Fibroblast of skin of scalp (primary cell): Measurements from ENCODE around the gene SP9.

Source experiments
- DNase-seq: peaks from one replicate; pipeline ENCODE4 v3.0.0-alpha.2; 2013

The SP9 gene

DNA sequence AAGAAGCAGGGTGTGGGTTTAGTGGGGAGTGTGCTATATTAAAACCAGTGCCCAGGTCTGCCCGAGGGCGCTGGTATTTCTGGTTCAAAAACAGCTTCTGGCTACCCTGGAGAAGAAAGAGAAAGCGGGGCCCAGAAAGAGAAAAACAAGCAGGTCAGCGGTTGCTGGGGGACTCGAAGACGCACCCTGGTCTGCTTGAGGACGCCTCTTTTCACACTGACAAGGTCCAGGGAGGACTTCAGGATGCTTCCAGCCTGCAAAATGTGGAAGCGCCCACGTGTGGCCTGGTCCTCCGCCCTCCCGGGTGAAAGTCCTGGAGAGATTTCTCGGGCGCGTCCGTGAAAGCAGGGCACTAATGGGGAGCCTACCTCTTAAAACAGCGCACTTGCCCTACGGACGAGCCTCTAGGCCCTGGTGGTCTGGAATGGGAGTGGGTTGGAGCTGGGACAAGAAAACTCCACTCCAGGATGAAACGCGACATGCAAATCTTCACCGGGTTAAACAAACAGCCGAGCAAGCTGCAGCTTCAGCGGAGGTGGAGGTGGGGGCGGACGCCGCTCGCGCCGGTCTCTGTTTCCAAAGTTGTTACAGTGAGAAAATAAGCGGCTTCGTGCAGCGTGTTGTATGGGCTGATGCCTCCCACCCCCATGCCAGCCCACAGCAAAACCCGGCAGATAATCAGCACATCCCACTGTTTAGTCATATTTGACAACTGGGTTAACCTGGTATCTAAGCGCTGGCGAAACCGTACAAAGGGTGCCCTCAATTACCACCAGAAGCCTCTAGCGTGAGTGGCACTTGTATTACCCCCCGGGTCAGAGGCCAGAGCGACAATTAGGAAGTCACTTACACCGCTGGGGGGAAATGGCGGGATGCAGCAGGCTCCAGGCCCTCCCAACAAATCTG lies 1.1 kb upstream of the SP9 start:
- DNase-seq, result no peak

DNA sequence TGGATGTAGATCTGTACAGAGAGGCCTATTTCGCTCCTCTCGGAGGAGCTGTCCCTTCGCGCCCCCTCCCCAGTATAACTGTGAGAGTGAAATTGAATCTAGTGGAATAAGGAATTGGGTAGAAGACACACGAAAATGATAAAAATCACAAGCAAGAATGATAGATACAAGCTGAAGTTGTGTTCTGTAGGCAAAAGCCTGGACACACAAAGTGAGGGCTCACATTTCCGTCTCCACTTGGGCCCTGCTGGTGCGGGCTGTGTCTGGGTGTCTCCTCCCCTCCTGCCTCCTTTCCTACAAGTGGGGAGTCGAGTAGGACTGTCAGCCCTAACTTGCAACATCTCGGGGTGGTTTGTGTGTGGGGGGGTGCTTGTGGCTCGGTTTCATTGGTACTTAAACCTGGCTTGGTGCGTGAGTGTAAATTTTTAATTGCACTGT lies 457 bp upstream of the SP9 start:
- no peak for DNase-seq

DNA sequence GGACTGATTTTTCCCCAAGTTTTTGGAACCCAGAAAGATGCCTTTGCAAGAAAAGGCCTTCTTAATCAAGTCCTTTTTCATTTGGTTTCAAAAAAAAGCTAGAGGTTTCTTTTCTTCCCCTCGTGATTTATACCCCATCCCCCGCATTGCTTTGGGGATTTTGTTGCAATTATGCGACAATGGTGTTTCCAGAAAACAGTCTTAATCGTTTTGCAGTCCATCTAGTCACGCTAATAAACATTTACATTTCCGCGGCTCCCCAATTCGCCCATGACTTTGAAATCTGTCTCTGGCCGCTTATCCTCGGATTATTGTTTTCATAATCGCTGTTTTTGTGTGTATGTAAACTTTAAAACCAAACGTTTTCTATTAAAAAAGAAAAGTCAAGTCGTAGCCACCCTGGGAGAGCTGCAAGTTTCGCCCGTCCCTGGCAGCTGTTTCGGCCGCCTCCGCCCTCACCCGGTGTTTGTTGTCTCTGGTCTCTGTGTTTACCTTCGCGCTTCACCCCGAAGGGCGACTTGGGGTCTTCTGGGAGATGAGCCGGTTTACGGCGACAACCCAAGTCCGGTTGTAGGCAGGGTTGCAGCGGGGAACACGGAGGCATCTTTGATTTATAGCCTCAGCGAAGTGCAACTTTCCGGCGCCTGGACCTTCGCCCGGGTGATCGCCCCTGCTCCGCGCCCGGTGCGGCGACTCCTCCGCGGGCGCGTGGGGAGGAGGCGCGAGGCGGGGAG lies 667 bp downstream of the SP9 start:
- no peak for DNase-seq

DNA sequence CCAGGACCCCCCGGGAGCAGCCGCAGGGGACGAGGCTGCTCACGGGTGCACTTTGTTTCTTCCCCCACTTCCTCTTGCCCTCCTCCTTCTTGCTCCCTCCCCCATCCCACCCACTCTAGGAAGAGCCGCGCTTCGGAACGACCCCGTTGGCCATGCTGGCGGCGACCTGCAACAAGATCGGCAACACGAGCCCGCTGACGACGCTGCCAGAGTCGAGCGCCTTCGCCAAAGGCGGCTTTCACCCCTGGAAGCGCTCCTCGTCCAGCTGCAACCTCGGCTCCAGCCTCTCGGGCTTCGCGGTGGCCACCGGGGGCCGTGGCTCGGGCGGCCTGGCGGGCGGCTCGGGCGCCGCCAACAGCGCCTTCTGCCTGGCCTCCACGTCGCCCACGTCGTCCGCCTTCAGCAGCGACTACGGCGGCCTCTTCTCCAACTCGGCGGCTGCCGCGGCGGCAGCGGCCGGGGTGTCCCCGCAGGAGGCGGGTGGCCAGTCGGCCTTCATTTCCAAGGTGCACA lies 1.3 kb downstream of the SP9 start:
- no peak for DNase-seq

DNA sequence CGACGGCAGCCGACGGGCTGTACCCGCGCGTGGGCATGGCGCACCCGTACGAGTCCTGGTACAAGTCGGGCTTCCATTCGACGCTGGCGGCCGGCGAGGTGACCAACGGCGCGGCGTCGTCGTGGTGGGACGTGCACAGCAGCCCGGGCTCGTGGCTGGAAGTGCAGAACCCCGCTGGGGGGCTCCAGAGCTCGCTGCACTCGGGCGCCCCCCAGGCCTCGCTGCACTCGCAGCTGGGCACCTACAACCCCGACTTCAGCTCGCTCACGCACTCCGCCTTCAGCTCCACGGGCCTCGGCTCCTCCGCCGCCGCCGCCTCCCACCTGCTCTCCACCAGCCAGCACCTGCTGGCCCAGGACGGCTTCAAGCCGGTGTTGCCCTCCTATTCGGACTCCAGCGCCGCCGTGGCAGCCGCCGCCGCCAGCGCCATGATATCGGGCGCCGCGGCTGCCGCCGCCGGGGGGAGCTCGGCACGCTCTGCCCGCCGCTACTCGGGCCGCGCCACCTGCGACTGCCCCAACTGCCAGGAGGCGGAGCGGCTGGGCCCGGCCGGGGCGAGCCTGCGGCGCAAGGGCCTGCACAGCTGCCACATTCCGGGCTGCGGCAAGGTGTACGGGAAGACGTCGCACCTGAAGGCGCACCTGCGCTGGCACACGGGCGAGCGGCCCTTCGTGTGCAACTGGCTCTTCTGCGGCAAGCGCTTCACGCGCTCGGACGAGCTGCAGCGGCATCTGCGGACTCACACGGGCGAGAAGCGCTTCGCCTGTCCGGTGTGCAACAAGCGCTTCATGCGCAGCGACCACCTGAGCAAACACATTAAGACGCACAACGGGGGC lies 2.0 kb downstream of the SP9 start:
- no peak for DNase-seq

DNA sequence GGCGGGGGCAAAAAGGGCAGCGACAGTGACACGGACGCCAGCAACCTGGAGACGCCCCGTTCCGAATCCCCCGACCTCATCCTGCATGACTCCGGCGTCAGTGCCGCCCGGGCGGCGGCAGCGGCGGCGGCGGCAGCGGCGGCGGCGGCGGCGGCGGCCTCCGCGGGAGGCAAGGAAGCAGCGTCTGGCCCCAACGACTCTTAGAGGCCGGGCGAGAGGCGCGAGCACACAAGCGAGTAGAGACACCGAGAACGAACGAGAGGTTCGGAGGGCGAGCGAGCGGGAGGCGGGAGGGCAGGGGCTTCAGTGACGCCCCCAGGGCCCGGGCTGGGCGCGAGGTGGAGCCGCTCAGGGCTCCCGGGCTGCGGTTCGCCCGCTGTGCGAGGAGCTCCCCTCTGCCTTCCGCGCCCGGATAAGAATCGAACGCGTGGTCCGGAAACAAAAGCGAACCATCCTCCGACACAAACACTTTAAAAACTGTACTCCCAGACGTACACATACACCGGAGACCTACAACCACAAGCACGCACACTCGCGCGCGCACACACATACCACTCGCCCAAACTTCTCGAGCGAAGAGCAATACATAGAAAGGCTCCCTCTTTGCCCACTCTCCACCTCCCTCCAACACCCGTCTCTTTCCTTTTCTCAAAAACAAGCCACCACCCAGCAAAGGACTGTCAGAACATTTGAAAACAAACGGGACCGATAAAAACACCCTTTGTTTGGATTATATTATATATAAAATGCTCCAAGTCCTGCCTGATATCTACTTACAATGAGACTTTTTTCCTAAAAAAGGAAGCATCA lies 2.8 kb downstream of the SP9 start:
- no peak for DNase-seq

DNA sequence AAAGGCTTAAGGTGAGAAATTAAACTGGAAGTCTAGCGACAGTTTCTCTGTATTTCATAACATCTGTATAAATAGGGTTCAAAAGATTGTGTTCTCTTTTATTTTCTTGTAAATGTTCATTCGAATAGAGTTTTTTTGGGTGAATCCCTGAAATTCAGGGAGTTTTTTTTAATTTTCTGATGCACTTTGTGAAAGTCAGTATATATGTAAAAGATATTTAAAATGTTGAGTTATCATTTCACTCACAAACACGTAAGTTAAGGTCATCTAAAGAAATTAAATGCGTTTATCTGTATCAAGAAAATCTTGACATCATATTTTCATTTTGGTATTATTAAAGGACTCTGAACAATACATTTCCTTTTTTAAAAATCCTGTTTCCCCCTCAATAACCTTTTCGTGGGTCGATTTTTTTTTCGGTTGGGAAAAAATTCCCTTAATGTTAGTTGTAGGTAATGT lies 3.4 kb downstream of the SP9 start:
- no peak for DNase-seq

DNA sequence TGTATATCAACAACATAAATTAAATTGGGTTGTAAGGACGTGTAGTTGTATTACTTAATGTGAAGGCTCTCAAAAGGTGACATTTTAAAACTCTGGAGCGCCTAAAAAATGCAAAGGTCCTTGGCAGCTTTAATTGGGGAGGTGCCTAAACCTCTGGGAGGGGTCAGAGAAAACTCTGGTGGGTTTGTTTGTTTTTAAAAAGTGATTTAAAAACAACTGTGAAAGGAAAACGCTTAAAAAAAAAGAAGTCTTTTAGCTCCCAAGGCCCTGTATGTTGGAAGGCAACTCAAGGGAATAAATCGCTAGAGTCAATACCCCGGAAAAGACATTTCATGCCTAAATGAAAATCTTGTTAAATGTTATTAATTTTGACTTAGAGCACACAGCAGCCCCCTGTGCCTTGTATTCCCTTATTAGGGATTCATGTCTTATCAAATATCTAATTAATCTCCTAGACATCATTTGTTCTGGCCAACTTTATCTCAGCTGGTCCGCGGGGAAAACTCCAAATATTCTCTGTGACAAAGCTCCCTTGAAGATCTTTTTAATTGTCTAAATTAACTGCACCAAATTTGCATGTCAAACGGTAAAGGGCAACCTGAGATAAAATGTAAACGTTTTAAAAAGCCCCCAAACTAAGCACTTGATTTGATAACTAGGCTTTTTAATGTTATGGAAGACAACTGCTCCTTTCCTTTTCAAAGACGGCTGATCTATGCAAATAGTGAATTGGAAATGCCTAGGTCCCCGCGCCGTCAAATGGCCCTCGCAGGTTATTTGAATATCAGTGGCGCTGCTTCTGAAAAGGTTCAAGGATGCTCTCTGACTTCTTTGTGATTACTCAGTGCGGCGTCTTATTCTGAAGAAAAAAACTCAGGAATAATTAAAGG lies 4.2 kb downstream of the SP9 start:
- DNase-seq, result no peak

DNA sequence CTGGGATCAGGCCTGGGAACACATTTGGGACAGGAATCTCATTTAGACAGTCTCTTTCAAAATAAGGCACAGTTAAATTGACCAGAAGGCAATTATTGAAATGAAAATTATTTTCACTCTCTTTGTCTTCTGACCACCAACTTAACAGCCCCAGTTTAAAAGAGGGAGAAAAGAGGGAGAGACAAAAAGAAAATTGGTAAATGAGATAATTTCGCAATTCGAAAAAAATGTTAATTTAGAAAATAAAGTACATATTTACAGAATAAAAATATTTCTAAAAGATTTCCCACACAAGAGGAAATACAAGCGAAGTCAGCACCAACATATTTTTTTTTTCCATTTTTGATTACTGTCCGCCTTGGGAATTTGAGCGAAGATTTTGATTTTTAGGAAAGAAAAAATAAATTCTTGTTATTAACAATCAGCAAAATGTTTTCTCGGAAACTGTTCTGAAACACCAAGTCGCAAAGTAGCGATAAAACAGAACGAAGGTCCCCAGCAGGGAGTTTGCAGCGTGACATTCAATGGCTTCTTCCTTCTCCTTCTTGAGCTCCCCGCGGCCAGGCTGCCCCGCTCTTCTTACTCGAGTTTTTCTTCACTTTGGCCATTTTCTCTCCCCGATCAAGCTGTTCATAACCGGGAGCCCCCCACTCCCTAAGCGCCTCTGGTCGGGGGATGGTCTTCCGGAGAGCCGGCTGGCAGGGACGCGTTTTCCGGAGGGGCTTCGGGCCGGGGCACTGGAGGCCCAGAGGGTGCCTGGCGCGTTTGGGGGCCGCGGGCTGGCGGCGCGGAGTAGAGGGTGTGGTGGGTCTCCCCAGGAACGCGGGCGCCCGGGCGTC lies 5.0 kb downstream of the SP9 start:
- no peak for DNase-seq

DNA sequence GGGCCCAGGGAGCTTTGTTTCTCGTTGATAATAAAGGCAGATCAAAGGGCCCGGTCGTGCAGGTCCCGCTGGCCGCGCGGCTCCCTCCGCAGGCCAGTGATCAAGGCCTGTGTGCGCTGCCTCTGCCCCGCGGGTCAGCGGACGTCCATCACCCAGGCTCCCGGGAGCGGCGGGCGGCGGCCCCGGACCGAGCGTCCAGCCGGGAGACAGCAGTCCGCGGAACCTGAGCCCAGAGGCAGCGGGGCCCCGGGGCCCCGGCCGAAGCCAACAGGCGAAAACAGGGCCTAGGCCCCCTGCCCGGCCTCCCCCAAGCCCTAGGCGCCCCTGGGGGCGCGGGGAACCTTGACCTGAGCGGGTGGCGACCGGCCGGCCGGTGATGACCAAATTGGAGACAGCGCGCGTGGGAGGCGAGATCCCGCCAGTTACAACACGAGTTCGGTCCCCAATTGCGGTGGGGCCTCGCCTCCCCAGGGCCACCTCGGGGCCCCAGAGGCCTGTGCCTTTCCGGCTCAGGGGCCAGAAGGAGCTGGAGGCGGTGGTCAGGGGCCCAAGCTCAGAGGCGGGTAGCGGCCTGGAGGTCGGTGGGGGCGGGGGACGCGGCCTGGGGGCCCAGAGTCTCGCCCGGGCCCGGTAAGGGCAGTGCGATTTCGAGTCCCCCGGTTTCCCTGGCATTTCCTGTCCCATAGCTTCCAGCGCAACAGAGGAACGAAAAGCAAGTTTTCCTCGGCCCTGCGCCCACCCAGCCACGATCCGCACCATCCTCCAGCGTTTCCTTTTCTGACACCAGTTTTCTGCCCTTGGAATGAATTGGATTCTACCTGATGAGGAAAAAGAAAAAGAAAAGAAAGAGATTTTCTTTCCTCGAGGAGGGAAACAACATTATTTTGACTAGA lies 5.9 kb downstream of the SP9 start:
- no peak for DNase-seq

DNA sequence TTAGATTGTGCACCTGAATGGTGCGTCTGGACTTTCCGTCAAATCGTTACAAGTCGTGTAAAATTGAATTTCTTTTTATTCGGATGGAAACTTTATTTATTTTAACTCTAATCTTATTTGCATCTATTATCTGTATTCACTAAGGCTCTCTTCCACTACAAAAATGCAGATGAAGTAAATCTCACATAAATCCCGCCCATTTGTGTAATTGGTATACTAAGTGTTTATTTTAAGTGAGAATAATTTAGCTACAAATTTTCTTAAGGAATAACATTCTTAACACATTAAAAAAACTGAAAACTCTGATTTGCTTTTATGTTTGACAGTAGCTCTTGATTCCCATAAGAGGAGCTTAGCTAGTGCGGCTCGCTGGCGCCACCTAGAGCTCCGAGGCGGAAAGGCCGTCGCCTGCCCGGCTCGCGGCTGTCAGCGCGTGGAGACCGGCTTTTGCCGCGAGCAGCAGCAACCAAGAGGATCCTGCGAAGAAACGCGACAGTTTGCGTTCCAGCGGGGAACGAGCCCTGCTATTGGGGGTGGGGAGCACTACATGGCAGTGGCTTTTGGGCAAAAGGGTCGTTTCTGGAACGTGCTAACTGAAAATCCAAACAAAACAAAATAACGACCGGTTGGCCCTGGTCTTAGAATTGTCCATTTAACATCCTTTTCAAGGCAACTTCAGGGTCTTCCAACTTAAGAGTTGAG lies 6.7 kb downstream of the SP9 start:
- peak; percentile 80 for DNase-seq

DNA sequence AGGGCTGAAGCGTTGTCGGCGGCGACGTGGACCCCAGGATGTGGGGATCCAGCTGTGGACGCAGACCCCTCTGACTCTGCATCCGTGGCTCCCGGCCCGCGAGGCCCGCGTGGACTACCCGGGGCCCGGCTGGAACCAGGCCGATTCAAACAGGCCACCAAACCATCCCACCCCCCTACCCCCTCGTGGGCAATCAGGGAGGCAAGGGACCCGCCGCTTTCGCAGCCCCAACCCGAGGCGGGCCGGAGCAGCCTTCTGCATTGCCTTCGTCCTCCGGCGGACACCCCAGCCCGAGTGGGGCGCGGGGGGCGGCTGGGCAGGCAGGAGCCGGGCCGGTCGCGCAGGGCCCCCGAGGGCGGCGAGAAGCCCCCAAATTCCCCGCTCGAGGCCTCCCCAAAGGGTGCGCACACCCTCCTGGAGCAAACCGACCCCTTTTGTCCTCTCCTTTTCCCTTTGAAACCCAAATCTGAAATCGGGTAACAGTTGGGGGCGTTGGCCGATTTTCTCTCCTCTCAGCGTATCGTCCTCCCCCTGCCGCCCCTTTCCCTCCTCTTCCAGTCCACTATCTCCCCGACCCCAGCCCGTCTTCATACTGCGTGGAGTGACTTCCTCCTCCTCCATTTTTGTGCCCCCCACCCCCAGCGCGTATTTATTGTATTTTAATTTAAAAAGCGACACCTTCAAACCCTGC lies 7.4 kb downstream of the SP9 start:
- no peak for DNase-seq

DNA sequence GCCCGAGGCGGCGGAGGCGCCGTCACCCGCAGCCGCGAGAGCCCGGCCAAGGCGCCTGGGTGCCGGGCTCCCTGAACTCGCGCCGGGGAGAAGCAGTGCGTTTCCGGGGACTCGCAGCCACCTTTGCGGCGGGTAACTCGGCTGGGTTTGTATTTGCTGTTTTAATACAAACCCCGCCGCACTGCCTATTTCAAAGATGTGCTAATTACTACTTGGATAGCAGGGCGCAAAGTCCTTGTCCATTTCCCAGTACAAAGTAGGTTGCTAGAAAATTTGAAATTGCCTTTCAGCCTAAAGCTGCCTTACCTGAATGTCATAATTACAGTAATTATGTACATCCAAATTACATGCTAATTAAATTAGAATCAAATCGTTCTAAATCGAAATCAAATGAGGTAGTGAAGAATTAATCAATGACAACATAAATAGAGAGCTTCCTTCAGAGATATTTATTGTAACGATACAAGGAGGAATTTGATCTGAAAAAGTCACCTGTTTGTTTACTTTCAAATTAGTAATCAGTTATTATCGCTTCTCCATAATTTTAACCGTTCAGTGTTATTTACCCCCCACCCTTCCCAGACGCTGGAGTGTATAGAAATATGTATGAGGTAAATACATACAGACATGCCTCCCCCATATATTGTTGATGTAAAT lies 8.1 kb downstream of the SP9 start:
- DNase-seq, result no peak

DNA sequence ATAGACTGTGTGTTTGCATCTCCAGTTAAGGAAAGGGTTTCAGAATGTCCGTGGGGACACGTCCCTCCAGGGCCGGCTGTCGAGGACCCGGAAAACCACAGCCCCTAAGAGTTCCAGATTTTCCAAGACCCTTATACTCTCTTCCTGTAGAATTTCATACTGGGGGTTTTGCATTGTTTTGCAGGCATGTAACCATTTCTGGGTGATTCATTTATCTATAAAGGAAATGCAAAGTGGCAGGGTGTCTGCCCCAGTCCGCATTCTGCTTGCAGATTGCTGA lies 8.5 kb downstream of the SP9 start:
- no peak for DNase-seq

DNA sequence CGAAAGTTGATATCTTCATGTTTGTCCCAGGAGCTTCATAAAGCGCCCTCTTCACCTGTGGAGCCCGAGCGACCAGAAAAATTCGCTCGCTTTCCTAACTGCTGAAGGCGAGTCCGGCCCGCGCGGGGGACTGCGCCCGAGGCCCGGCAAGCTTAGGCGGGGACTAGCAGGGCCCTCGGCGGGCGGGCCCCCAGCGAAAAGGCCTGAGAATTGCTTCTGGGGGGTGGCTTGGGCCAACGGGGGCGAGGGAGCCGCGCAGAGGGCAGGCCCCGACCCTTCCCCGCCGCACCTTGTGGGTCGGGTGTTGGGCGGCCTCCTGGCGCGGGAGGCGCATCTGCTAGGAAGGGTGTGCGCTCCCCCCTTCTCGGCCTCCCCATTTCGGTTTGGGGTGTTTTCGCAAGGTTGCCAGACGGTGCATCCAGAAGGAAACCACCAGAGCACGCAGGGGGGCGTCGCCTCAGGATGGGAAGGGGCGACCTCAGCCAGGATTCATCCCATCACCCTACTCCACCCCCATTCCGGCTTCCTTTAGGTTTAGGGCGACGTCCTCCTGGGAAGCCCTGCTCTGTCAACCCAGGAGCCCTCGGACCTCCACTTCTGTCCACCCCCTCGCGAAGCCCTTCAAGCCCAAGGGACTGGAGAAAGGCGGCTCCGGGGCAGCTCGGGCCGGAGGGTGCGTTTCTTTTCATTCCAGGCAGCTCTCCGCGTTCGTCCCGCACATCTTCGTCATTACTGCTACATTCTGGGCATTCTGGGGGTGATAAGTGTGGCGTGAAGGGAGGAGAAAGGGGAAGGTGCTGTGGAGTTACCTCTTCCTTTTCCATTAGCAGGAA lies 9.1 kb downstream of the SP9 start:
- DNase-seq, result no peak
